ENCODE results near the gene KLF9.

DNA sequence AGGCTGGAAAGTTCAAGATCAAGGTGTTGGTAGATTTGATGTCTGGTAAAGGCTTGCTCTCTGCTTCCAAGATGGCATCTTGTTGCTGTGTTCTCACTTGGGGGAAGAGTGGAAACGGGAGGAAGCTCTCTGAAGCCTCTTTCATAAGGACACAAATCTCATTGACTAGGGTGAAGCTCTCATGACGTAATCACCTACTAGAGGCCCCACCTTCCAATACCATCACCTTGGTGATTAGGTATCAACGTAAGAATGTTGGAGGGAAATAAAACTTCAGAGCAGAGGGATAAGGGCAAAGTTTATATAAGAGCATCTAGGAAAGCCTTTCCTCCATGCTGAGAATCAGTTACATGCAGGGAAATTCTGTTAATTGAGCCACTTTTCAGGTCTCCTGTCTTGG, 15.4 kb upstream of the KLF9 start:
- TF ChIP-seq, protein P1, sequence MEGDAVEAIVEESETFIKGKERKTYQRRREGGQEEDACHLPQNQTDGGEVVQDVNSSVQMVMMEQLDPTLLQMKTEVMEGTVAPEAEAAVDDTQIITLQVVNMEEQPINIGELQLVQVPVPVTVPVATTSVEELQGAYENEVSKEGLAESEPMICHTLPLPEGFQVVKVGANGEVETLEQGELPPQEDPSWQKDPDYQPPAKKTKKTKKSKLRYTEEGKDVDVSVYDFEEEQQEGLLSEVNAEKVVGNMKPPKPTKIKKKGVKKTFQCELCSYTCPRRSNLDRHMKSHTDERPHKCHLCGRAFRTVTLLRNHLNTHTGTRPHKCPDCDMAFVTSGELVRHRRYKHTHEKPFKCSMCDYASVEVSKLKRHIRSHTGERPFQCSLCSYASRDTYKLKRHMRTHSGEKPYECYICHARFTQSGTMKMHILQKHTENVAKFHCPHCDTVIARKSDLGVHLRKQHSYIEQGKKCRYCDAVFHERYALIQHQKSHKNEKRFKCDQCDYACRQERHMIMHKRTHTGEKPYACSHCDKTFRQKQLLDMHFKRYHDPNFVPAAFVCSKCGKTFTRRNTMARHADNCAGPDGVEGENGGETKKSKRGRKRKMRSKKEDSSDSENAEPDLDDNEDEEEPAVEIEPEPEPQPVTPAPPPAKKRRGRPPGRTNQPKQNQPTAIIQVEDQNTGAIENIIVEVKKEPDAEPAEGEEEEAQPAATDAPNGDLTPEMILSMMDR (IDR thresholded peaks at IDR 0.05): no peak
- TF ChIP-seq POLR2A (IDR thresholded peaks at IDR 0.05): no peak

Measured in esophagus squamous epithelium (tissue), 4 donors.